NCI-H187 (cell line): ENCODE data around the gene NME4.
"Not testable (repeated sequence)": the region's sequence is repeated elsewhere in the genome, so short reads cannot be mapped to it uniquely, and the experiment has no call there.

Source experiments
- DNase-seq, 2 experiments: peaks; one replicate each; lab custom pipeline; 2025; lab: John Stamatoyannopoulos, UW

NME4 gene

DNA sequence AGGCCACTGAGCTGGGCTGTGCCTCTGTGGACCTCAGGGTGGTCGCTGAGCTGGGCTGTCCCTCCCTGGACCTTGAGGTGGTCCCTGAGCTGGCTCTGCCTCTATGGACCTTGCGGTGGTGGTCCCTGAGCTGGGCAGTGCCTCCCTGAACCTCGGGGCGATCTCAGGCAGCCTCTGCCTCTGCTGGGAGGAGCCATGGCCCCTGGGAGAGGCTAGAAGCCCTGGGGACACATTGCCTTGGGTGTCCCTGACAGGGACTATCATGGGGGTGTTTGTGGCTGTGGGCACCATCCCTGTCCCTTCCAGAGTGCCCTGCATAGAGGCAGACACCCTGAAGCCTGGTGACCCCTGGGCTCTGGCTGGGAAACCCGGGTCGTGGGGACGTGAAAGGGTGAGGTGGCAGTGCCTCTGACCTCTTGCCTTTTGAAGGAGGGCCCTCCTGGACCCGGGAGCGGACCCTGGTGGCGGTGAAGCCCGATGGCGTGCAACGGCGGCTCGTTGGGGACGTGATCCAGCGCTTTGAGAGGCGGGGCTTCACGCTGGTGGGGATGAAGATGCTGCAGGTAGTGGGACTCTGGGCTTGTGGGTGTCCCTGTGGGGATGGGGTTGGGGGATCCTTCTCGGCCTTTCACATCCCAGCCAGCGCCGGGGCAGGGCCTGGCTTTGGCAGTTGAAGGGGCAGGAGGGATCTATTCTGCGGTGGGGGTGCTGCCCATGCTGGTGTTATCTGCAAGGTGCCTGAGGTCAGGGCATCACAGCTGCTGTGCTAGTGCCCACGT lies 1.8 kb downstream of the NME4 start:
- DNase-seq = no peak

DNA sequence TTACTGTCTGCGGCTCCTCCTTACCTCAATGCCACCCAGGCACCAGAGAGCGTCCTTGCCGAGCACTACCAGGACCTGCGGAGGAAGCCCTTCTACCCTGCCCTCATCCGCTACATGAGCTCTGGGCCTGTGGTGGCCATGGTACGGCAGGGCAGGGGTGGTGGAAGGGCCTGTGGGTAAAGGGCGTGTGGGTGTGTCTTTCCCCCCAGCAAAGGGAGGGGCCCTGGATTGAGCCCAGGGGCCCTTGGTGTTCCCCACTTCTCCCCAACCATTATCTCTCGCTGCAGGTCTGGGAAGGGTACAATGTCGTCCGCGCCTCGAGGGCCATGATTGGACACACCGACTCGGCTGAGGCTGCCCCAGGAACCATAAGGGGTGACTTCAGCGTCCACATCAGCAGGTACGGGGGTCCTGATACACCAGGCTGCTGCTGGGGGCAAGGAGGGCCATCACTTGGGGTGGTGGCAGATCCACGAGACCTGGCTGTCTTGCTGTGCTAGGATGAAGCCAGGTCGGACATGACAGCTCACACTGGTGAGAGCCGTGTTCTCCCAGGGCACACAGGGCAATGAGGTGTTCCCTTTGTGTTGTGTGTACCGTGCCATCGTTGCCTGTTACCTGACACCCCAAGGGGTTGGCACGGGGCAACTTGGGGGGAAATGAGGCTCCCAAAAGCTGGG lies 2.5 kb downstream of the NME4 start:
- no peak for DNase-seq

DNA sequence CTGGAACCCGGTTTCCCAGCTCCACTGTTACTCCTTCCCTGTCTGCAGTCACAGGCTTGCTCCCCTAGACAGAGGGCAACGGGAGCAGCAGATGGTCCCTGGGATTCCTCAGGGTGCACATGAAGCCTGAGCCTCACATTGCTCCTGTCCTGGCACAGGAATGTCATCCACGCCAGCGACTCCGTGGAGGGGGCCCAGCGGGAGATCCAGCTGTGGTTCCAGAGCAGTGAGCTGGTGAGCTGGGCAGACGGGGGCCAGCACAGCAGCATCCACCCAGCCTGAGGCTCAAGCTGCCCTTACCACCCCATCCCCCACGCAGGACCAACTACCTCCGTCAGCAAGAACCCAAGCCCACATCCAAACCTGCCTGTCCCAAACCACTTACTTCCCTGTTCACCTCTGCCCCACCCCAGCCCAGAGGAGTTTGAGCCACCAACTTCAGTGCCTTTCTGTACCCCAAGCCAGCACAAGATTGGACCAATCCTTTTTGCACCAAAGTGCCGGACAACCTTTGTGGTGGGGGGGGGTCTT lies 3.1 kb downstream of the NME4 start:
- no peak for DNase-seq

- peak; percentile 82 to 97 for DNase-seq
Measured at GRCh38 chr16:401468-402348, 4.7 kb downstream of the NME4 start, which contains the start of gene DECR2. DECR2 (plus strand) TSS chr16:401885; CDS start chr16:401964, 79 bp downstream.

GRCh38 chr16:404971-405486 lies 8.0 kb downstream of the NME4 start:
- no peak for DNase-seq

- no peak for DNase-seq
Measured at GRCh38 chr16:405548-406506, 8.8 kb downstream of the NME4 start.

DNA sequence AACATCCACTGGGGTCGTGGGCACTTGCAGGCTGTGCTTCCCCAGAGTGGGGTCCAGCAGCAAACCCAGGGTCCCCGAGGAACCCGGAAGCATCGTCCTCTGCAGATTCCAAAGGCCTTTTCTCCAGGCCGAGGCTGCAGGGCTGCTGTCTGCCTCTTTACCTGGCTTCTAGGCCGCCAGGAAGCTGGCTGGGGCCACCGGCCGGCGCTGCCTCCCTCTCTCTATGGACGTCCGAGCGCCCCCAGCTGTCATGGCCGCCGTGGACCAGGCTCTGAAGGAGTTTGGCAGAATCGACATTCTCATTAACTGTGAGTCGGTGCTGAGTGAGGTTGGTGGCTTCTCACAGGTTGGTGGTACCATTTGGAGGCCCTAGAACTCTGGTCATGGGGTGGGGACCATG lies 10.3 kb downstream of the NME4 start:
- DNase-seq = no peak

DNA sequence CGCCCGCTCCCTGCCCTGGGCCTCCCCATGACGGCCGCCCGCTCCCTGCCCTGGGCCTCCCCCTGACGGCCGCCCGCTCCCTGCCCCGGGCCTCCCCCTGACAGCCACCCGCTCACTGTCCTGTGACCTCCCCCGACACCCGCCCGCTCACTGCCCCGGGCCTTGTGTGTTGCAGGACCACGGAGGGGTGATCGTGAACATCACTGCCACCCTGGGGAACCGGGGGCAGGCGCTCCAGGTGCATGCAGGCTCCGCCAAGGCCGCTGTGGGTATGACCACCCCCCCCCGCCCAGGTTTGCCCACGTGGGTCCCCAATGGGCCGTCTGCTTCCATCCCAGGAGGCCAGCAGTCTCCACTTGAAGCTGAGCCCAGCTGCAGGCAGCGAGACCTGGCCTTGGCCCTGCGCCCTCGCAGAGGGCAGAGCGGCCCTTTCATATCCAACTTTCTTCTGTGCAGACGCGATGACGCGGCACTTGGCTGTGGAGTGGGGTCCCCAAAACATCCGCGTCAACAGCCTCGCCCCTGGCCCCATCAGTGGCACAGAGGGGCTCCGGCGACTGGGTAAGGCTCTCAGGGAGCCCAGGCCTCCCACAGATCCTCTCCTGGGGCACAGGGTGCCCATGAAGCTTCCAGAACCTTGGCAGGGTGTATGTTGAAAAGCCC lies 13.6 kb downstream of the NME4 start:
- no peak for DNase-seq

DNA sequence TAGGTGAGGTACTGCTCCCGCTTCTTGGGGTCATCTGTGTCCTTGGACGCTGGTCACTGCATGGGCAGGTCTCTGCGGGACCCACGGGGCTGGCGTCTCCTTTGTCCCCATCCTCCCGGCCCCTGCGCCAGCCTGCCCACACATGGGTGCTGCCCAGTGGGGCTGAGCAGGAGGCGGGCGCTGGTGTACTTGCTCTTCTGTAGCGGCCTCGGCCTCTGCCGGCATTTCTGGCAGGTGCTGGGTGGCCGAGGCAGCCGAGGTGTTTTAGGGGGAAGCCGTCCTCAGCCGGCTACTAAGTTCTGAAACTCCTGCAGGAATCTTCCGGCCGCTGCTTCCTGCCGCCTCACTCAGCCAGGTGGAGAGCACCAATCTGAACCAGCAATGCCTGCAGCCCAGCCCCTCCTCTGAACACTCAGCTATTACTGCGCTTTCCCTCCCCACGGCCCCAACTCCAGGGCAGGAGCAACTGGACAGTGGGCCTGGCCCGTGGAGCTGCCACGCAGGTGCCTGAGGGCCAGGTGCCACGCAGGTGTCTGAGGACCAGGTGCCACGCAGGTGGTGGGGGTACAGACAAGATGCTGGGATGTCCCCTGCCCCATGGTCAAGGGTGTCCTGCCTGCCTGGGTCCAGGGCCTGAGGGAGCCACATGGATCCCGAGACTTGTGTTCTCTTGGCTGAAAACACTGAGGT lies 14.7 kb downstream of the NME4 start:
- DNase-seq = no peak

DNA sequence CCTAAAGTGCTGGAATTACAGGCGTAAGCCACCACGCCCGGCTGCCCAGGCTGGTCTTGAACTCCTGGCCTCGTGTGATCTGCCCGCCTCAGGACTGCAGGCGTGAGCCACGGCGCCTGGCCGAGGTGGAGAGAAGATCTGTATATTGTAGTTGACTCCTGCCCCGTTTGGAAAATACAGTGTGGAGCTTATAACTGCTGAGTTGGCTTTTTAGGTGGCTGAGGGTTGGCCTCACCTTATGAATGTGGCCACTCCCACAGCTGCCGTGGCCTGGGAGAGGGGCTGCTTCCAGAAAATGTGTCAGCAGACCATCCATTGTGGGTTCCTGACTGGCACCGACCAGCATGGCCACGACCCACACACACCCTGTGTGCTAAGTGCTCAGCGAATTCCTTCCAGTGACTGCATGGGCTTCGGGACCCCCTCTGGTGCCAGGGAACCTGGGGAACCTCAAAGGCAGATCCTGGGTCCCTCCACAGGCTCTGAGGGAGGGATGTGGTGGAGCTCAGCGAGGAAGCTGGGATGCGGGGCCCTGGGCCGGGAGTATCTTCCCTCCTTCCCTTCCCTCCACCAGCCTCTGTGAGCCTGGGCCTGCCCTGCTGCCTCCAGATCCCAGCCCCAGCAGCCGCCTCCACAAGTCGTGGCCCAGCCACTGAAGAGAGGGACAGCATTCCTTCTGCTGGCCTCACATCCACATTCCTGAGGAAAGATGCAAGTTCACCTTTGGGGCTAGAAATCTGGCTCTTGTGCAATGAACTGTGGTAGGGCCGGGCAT lies 17.6 kb downstream of the NME4 start:
- no peak for DNase-seq

DNA sequence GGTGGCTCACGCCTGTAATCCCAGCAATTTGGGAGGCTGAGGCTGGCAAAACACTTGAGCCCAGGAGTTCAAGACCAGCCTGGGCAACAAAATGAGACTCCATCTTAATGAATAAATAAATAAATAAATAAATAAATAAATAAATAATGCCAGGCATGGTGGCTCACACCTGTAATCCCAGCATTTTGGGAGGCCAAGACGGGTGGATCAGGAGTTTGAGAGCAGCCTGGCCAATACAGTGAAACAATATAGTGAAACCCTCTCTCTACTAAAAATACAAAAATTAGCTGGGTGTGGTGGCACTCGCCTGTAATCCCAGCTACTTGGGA lies 18.1 kb downstream of the NME4 start:
- DNase-seq = not testable (repeated sequence)

- DNase-seq = not testable (repeated sequence)
Measured at GRCh38 chr16:422179-422578, 25.2 kb downstream of the NME4 start.

- no peak for DNase-seq
Measured at GRCh38 chr16:424033-424622, 27.1 kb downstream of the NME4 start.

GRCh38 chr16:424623-425081 lies 27.7 kb downstream of the NME4 start:
- DNase-seq = no peak

DNA sequence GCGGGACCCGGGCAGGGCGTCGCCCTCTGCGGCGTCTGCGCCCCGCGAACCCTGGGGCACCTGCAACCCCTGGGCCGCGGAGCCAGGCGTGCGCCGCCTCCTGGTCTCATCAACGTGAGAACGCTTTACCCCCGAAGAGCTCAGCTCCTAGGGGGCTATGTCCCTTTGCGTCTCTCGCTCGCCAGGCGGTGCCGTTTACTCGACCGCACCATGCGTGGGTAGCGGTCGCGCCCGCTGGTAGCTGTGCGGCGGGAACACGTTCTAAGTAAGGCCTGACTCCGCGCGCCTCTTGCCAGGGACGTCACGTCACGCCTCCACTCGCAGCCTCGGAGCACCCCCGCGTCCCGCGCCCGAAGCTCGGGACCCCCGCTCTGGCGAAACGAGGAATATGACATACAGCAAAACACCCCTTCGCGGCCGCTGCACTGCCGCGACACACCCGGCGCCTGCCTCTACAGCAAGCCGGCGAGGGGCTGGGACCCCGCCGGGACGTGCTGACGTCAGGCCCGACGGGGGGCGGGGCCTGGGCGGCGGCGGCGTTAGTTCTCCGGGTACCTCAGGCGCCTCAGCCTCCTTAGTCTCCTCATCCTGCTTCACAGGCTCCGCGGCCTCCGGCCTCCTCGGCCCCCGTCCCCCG lies 28.2 kb downstream of the NME4 start, which contains the start of gene RAB11FIP3:
RAB11FIP3 (plus strand) TSS at position 568 of the 637 bp plus-strand sequence. CDS start 358 bp downstream, outside the sequence.
- peak; percentile 82 to 89 for DNase-seq

- no peak for DNase-seq
Measured at GRCh38 chr16:425740-426114, 28.7 kb downstream of the NME4 start.

GRCh38 chr16:426115-426905 lies 29.3 kb downstream of the NME4 start:
- DNase-seq = no peak
